Measurements from ENCODE around the gene SS18.

Gene SS18

DNA sequence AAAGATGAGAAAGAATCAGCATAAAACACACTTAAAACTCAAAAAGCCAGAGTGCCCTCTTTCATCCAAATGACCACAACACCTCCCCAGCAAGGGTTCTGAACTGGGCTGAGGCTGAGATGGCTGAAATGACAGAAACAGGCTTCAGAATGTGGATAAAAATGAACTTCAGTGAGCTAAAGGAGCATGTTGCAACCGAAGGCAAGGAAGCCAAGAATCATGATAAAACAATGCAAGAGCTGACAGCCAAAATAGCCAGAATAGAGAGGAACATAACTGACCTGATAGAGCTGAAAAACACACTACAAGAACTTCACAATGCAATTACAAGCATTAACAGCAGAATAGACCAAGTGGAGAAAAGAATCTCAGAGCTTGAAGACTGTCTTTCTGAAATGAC is 31.1 kb upstream of the SS18 start:
- TF ChIP-seq CTCF (IDR thresholded peaks at IDR 0.05; ENCODE audit: control insufficient read depth, insufficient read depth, low read depth, low read length, missing control alignments): no peak
- no peak overlapping the region for H3K4me3 ChIP-seq (ENCODE audit: control insufficient read depth, low read depth, low read length)
- no peak for DNase-seq (ENCODE audit: low read depth)

- no peak overlapping the region for H3K4me3 ChIP-seq (ENCODE audit: control insufficient read depth, low read depth, low read length)
- no peak for TF ChIP-seq CTCF (IDR thresholded peaks at IDR 0.05; ENCODE audit: control insufficient read depth, insufficient read depth, low read depth, low read length, missing control alignments)
- DNase-seq (ENCODE audit: low read depth): no peak
Measured at GRCh38 chr18:26119246-26119645, 28.8 kb upstream of the SS18 start.

DNA sequence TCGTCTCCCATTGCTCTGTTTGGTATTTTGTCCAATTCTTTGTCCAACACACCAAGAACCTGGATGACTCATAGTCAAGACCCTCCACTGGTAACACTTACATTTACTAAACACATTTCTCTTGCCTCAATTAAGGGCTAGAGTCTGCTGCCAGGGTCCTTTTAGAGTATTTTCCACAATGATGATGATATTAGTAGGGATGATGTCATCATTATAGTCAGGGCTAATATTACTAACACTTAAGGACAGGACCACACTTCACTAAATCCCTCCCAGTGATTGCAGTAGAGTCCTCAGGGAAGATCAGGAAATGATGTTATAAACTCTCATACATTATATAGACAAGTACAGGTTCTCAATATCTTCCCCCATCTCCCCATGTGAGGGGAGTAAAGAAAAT is 13.6 kb upstream of the SS18 start:
- TF ChIP-seq CTCF (IDR thresholded peaks at IDR 0.05; ENCODE audit: control insufficient read depth, insufficient read depth, low read depth, low read length, missing control alignments): no peak
- no peak overlapping the region for H3K4me3 ChIP-seq (ENCODE audit: control insufficient read depth, low read depth, low read length)
- DNase-seq (ENCODE audit: low read depth): no peak

GRCh38 chr18:26103579-26103978 is 13.2 kb upstream of the SS18 start:
- TF ChIP-seq CTCF (IDR thresholded peaks at IDR 0.05; ENCODE audit: control insufficient read depth, insufficient read depth, low read depth, low read length, missing control alignments): no peak
- DNase-seq (ENCODE audit: low read depth): no peak
- H3K4me3 ChIP-seq (ENCODE audit: control insufficient read depth, low read depth, low read length): no peak overlapping the region

GRCh38 chr18:26097563-26097962 is 7.2 kb upstream of the SS18 start:
- no peak for DNase-seq (ENCODE audit: low read depth)
- H3K4me3 ChIP-seq (ENCODE audit: control insufficient read depth, low read depth, low read length): no peak overlapping the region
- TF ChIP-seq CTCF (IDR thresholded peaks at IDR 0.05; ENCODE audit: control insufficient read depth, insufficient read depth, low read depth, low read length, missing control alignments): no peak

DNA sequence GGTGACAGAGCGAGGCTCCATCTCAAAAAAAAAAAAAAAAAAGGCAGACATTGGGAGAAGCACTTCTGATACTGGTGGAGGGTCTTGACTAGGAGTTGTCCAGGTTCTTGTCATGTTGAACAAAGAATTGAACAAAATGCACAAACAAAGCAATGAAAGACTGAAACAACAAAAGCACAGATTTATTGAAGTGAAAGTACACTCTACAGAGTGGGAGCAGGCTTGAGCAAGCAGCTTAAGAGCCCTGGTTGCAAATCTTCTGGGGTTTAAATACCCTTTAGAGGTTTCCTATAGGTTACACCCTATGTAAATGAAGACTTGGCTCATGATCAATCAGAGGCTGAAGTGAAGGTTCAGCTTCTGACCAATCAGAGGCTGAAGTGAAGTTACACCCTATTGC is 6.4 kb upstream of the SS18 start:
- no peak for DNase-seq (ENCODE audit: low read depth)
- no peak overlapping the region for H3K4me3 ChIP-seq (ENCODE audit: control insufficient read depth, low read depth, low read length)
- no peak for TF ChIP-seq CTCF (IDR thresholded peaks at IDR 0.05; ENCODE audit: control insufficient read depth, insufficient read depth, low read depth, low read length, missing control alignments)

DNA sequence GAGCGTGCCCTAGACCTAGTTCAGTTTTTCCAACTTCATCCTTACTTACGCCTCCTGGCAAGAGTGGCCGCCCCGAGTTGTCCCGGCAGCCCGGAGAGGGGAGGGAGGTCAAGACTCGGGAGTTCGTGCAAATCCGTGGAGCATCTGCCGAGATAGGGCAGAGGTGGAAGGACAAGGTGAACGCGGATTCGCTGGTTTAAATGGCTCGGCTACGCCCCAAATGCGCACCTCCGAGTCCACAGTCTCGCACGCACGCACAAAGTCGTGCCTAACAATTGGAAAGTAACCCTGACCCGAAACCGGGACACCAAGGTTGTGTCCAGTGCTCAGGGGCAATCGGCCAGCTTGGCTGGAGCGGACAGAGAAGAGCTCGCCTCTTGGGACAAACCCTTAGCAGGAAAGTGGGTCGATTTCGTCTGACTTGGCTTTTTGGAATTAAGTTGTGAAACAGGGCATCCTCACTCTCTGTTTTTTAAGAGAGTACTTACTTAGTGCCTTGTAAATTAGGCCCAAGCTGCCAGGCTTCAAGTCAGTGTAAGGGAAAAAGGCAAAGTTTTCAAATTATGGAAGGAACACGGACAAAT is 726 bp upstream of the SS18 start:
- TF ChIP-seq CTCF (IDR thresholded peaks at IDR 0.05; ENCODE audit: control insufficient read depth, insufficient read depth, low read depth, low read length, missing control alignments): no peak
- peak overlapping the region; percentile 85 for H3K4me3 ChIP-seq (ENCODE audit: control insufficient read depth, low read depth, low read length)
- DNase-seq (ENCODE audit: low read depth): peak; percentile 13
